H1 (cell line): ENCODE results near the gene ATE1. TPM values are rescaled to one million over a fixed set of nuclear protein-coding genes. Genes with fewer than 3 reads are reported as not detected.

ENCODE experiments used
- FOSL1 ChIP-seq: IDR thresholded peaks from 2 replicates; pipeline ENCODE4 v1.6.1; 2011; ENCODE audit warnings: mild to moderate bottlenecking, low read depth, low read length, moderate library complexity; ENCODE audit not compliant: insufficient read depth
- HDAC2 ChIP-seq, 2 experiments: fragments of 300-600 bp in 1 of 2; sonication (generic) in 1 of 2; IDR thresholded peaks; 2 replicates each; pipeline ENCODE4 v1.6.1; 2011 to 2012; ENCODE audit warnings: low read depth in 2 of 2, low read length in 2 of 2, mild to moderate bottlenecking in 2 of 2, moderate library complexity in 2 of 2, borderline replicate concordance in 1 of 2, inconsistent platforms in 1 of 2
- SIN3A ChIP-seq, 2 experiments: IDR thresholded peaks in 1 of 2; conservative IDR thresholded peaks in 1 of 2; 2 replicates each; pipeline ENCODE4 v1.6.1; 2011 to 2012; ENCODE audit warnings: low read length in 2 of 2, improper control_type of control experiment in 1 of 2, low read depth in 1 of 2, mild to moderate bottlenecking in 1 of 2
- polyA plus RNA-seq, 7 experiments: library from polyadenylated mRNA; depleted of rRNA in 3 of 7; stranded (reverse) in 5 of 7; unstranded in 2 of 7; fragments of >200 nt in 5 of 7; fragments of 200-250 nt in 2 of 7; gene quantifications; 1 replicate in 5 of 7; 2 replicates in 1 of 7; 4 replicates in 1 of 7; pipeline versions ENCODE4 v1.2.1 to v1.2.3, GENCODE V29; 2011 to 2013; ENCODE audit warnings: missing spikeins in 2 of 7, mixed read lengths in 2 of 7
- total RNA-seq: library from RNA; stranded (reverse); fragmentation: NEBNext Ultra II Directional; extraction: Animal tissue kit (Norgen Biotek cat#: 25700); gene quantifications from 2 replicates; pipeline ENCODE4 v1.2.1, GENCODE V29; 2021

The ATE1 gene
- total and polyA plus RNA-seq, 2 of the 8 experiments (the other 6 are each of a cell fraction or from before 2014, with no cell fraction given): 8.8 to 26.9 TPM

DNA sequence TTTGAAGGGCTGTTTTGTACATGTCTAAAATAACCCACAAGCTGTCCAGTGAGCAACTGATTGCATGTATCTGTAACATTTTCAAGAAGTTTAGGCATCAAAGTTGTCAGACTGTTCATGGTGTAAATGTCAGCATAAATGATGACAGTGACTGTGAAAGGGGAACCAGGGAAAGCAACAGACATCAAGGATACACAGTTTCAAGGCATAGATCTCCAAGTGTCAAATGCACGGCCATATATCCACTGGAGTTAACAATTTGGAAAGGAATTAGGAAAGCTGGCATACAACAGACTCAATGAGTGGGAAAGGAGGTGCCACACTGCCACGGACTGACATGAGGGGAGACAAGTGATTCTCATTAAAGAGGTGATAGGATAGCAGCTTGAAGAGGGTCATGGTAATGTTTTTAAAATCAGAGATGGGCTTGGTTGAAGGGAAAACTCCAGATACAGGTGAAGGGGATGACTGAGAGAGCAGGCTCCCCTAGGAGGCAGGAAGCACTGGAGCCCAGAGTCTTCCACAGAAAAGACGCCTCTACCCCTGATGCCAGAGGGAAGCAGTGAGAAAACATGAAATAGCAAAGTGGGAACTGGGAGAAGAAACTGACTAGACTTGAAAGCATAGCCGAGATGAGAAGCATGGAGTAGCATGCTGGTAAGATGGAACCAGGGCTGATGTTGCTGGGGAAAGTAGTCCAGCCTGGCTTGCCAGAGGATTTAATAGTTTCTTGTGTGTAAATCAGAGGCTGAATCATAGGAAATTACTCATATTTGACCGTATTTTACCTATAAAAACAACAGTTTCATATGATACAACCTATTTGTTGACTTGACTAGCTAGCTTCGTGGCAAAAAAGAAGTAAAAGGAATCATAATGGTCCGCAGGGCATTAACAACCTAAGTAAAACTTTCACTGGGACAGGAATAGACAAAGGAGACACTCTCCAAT is 28.6 kb upstream of the ATE1 start (continued):
- TF ChIP-seq HDAC2 (IDR thresholded peaks at IDR 0.05; ENCODE audit: borderline replicate concordance in 1 of 2, low read depth in 2 of 2, low read length in 2 of 2): no peak
- no peak for TF ChIP-seq FOSL1
- TF ChIP-seq SIN3A (conservative IDR thresholded peaks at IDR 0.05 in 1 of 2, IDR thresholded peaks at IDR 0.05 in 1 of 2; ENCODE audit: low read depth in 1 of 2, low read length in 2 of 2): no peak
